ENCODE data around the gene CPN2. TPM values are rescaled to one million over a fixed set of nuclear protein-coding genes. Genes with fewer than 3 reads are reported as not detected.

The CPN2 gene
- total and polyA plus RNA-seq, 2 experiments from 2014 or later = 0.10 to 0.14 TPM

DNA sequence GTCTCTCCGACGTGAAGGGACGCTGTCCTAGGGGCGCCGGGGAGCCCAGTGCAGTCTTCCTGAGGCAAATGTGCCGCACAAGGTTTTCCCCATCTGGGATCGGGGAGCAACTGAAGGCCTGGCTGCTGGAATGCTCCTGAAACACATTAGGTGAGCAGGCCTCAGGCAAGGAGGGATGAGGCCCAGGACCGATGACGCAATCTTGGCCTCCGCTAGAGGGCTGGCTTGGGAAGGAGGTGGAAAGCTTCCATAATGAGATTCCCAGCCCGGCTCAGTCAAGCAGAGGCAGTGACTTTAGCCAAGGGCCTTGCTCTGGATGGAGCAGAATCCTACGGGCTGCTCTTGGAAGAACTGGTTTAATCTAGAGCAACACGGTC is 50.8 kb downstream of the CPN2 start:
- Histone ChIP-seq H3K4me2 (no peak overlapping the region), H3K4me3 (no peak overlapping the region), H3K79me2 (replicated peaks; ENCODE audit: insufficient read depth) (no peaks in the 10 kb centered on the region), H3K9me2 (ENCODE audit: insufficient read depth) (no peaks in the 10 kb centered on the region), H3K4me1 (ENCODE audit: insufficient read depth) (peaks cover 22% of the 10 kb centered on the region), H3F3A (replicated peaks; ENCODE audit: low read depth) (0 out of 2 replicates have a peak, but pooled peaks cover 5% of the 10 kb centered on the region), H3K36me3 (ENCODE audit: insufficient read depth) (no peaks in the 10 kb centered on the region), H2AFZ (peak overlapping the region; percentile 84), H3K27me3 (ENCODE audit: insufficient read depth) (no peaks in the 10 kb centered on the region), H3K27ac (ENCODE audit: low read depth) (peak overlapping the region; percentile 52; the same call in 1 of the 2 replicates), H4K20me1 (replicated peaks; ENCODE audit: insufficient read depth) (no peaks in the 10 kb centered on the region)
- H3K27me3 Mint-ChIP-seq (ENCODE audit: insufficient read depth, low read depth, poor library complexity) = peaks cover 8% of the 10 kb centered on the region
- ATAC-seq (peak; percentile 31), DNase-seq (ENCODE audit: low spot score) (peak; percentile 93)
- no peaks in the 10 kb centered on the region for H3K9me3 Mint-ChIP-seq
- H3K36me3 Mint-ChIP-seq (ENCODE audit: low read depth) = no peaks in the 10 kb centered on the region
- no peak overlapping the region; the same call in 1 of the 2 replicates for H3K27ac Mint-ChIP-seq
- peaks cover 28% of the 10 kb centered on the region for H3K4me1 Mint-ChIP-seq
- TF ChIP-seq, protein P1, sequence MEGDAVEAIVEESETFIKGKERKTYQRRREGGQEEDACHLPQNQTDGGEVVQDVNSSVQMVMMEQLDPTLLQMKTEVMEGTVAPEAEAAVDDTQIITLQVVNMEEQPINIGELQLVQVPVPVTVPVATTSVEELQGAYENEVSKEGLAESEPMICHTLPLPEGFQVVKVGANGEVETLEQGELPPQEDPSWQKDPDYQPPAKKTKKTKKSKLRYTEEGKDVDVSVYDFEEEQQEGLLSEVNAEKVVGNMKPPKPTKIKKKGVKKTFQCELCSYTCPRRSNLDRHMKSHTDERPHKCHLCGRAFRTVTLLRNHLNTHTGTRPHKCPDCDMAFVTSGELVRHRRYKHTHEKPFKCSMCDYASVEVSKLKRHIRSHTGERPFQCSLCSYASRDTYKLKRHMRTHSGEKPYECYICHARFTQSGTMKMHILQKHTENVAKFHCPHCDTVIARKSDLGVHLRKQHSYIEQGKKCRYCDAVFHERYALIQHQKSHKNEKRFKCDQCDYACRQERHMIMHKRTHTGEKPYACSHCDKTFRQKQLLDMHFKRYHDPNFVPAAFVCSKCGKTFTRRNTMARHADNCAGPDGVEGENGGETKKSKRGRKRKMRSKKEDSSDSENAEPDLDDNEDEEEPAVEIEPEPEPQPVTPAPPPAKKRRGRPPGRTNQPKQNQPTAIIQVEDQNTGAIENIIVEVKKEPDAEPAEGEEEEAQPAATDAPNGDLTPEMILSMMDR (conservative IDR thresholded peaks at IDR 0.05; ENCODE audit: low read depth in 2 of 2) = peak in 1 of 2 experiments; percentile 47; a peak in 3 of 4 replicates
- TF ChIP-seq, protein P2, sequence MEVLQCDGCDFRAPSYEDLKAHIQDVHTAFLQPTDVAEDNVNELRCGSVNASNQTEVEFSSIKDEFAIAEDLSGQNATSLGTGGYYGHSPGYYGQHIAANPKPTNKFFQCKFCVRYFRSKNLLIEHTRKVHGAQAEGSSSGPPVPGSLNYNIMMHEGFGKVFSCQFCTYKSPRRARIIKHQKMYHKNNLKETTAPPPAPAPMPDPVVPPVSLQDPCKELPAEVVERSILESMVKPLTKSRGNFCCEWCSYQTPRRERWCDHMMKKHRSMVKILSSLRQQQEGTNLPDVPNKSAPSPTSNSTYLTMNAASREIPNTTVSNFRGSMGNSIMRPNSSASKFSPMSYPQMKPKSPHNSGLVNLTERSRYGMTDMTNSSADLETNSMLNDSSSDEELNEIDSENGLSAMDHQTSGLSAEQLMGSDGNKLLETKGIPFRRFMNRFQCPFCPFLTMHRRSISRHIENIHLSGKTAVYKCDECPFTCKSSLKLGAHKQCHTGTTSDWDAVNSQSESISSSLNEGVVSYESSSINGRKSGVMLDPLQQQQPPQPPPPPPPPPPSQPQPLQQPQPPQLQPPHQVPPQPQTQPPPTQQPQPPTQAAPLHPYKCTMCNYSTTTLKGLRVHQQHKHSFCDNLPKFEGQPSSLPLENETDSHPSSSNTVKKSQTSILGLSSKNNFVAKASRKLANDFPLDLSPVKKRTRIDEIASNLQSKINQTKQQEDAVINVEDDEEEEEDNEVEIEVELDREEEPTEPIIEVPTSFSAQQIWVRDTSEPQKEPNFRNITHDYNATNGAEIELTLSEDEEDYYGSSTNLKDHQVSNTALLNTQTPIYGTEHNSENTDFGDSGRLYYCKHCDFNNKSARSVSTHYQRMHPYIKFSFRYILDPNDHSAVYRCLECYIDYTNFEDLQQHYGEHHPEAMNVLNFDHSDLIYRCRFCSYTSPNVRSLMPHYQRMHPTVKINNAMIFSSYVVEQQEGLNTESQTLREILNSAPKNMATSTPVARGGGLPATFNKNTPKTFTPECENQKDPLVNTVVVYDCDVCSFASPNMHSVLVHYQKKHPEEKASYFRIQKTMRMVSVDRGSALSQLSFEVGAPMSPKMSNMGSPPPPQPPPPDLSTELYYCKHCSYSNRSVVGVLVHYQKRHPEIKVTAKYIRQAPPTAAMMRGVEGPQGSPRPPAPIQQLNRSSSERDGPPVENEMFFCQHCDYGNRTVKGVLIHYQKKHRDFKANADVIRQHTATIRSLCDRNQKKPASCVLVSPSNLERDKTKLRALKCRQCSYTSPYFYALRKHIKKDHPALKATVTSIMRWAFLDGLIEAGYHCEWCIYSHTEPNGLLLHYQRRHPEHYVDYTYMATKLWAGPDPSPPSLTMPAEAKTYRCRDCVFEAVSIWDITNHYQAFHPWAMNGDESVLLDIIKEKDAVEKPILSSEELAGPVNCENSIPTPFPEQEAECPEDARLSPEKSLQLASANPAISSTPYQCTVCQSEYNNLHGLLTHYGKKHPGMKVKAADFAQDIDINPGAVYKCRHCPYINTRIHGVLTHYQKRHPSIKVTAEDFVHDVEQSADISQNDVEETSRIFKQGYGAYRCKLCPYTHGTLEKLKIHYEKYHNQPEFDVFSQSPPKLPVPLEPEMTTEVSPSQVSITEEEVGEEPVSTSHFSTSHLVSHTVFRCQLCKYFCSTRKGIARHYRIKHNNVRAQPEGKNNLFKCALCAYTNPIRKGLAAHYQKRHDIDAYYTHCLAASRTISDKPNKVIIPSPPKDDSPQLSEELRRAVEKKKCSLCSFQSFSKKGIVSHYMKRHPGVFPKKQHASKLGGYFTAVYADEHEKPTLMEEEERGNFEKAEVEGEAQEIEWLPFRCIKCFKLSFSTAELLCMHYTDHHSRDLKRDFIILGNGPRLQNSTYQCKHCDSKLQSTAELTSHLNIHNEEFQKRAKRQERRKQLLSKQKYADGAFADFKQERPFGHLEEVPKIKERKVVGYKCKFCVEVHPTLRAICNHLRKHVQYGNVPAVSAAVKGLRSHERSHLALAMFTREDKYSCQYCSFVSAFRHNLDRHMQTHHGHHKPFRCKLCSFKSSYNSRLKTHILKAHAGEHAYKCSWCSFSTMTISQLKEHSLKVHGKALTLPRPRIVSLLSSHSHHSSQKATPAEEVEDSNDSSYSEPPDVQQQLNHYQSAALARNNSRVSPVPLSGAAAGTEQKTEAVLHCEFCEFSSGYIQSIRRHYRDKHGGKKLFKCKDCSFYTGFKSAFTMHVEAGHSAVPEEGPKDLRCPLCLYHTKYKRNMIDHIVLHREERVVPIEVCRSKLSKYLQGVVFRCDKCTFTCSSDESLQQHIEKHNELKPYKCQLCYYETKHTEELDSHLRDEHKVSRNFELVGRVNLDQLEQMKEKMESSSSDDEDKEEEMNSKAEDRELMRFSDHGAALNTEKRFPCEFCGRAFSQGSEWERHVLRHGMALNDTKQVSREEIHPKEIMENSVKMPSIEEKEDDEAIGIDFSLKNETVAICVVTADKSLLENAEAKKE (CRISPR knock-in tag; IDR thresholded peaks at IDR 0.05) = 0 out of 2 replicates have a peak, but pooled peaks have one; percentile 62
- TF ChIP-seq, protein P3, sequence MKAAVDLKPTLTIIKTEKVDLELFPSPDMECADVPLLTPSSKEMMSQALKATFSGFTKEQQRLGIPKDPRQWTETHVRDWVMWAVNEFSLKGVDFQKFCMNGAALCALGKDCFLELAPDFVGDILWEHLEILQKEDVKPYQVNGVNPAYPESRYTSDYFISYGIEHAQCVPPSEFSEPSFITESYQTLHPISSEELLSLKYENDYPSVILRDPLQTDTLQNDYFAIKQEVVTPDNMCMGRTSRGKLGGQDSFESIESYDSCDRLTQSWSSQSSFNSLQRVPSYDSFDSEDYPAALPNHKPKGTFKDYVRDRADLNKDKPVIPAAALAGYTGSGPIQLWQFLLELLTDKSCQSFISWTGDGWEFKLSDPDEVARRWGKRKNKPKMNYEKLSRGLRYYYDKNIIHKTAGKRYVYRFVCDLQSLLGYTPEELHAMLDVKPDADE (IDR thresholded peaks at IDR 0.05) = no peak
- peak; percentile 66 for TF ChIP-seq CREB1 (CRISPR knock-in tag; IDR thresholded peaks at IDR 0.05; ENCODE audit: low read depth)
- no peak overlapping the region for H3K4me3 Mint-ChIP-seq

Data from GM23338 (cell line).